Activated CD4-positive, alpha-beta T cell treated with anti-CD3 and anti-CD28 coated beads, Interleukin-2, amount 10 ng/mL, durations not matched to agents 7 days and 5 days (primary cell): ENCODE measurements around the gene DBR1. TPM values are rescaled to one million over a fixed set of nuclear protein-coding genes. Genes with fewer than 3 reads are reported as not detected.

ENCODE experiments used
- CTCF ChIA-PET: fragments of 350-600 bp; sonication (Branson Sonifier 250); formaldehyde crosslinking; loops from one replicate; lab custom pipeline; 2021; ENCODE audit warnings: antibody characterized with exemption; lab: Charles Lee
- POLR2A ChIA-PET: fragments of 350-600 bp; sonication (Branson Sonifier 250); formaldehyde crosslinking; loops from one replicate; lab custom pipeline; 2021; ENCODE audit warnings: antibody characterized with exemption; lab: Charles Lee
- DNase-seq: peaks from one replicate; pipeline ENCODE4 v3.0.0-alpha.2; 2020
- H3K27ac Mint-ChIP-seq: one replicate; pipeline ENCODE4 v1.8.0; 2021; ENCODE audit warnings: mild to moderate bottlenecking, moderate library complexity, mixed read lengths
- H3K27me3 Mint-ChIP-seq: one replicate; pipeline ENCODE4 v1.8.0; 2021; ENCODE audit warnings: mixed read lengths
- H3K36me3 Mint-ChIP-seq: one replicate; pipeline ENCODE4 v1.8.0; 2021; ENCODE audit warnings: low read depth, mixed read lengths
- H3K4me1 Mint-ChIP-seq: one replicate; pipeline ENCODE4 v1.8.0; 2021; ENCODE audit warnings: mixed read lengths
- H3K4me3 Mint-ChIP-seq: one replicate; pipeline ENCODE4 v1.8.0; 2021; ENCODE audit warnings: mild to moderate bottlenecking, moderate library complexity, mixed read lengths
- H3K9me3 Mint-ChIP-seq: one replicate; pipeline ENCODE4 v1.8.0; 2021; ENCODE audit warnings: mixed read lengths
- total RNA-seq, 2 experiments: library from RNA; stranded (reverse); gene quantifications; one replicate each; pipeline ENCODE4 v1.2.3, GENCODE V29; 2021

Gene DBR1
- total RNA-seq, 2 experiments from 2014 or later: 19.3 to 21.5 TPM

- no peak for DNase-seq
- Mint-ChIP-seq H3K4me1 (no peaks in the 10 kb centered on the region), H3K27me3 (peaks cover 16% of the 10 kb centered on the region), H3K36me3 (no peaks in the 10 kb centered on the region), H3K27ac (no peak overlapping the region), H3K4me3 (no peak overlapping the region), H3K9me3 (no peaks in the 10 kb centered on the region)
- ChIA-PET POLR2A (no interaction called here), CTCF (no interaction called here)
Measured at GRCh38 chr3:138135146-138135832, 39.4 kb downstream of the DBR1 start.

- peaks cover 16% of the 10 kb centered on the region for H3K27me3 Mint-ChIP-seq
- no peaks in the 10 kb centered on the region for H3K36me3 Mint-ChIP-seq
- no peaks in the 10 kb centered on the region for H3K9me3 Mint-ChIP-seq
- POLR2A ChIA-PET: no interaction called here
- H3K4me3 Mint-ChIP-seq: no peak within 1 kb of the TSS
- H3K4me1 Mint-ChIP-seq: no peaks in the 10 kb centered on the region
- DNase-seq: no peak
- no peak within 1 kb of the TSS for H3K27ac Mint-ChIP-seq
- CTCF ChIA-PET: interaction anchor here (1.7 kb wide), 1 partner anchor 14 kb away, joined by 3 read pairs; no protein-coding TSS in a partner anchor
Measured at GRCh38 chr3:138132239-138132638, 42.5 kb downstream of the DBR1 start, which contains the start of gene A4GNT. Gene A4GNT, minus strand, starts transcription at chr3:138132390. Its CDS starts 1,134 bp downstream, at chr3:138131256.

- ChIA-PET CTCF (interaction anchor here (1.0 kb wide), 1 partner anchor 14 kb away, joined by 4 read pairs; no protein-coding TSS in a partner anchor), POLR2A (no interaction called here)
- no peak for DNase-seq
- Mint-ChIP-seq H3K27me3 (peaks cover 15% of the 10 kb centered on the region), H3K4me1 (no peaks in the 10 kb centered on the region), H3K36me3 (no peaks in the 10 kb centered on the region), H3K9me3 (no peaks in the 10 kb centered on the region), H3K27ac (no peak overlapping the region), H3K4me3 (no peak overlapping the region)
Measured at GRCh38 chr3:138127636-138128365, 46.9 kb downstream of the DBR1 start.

DNA sequence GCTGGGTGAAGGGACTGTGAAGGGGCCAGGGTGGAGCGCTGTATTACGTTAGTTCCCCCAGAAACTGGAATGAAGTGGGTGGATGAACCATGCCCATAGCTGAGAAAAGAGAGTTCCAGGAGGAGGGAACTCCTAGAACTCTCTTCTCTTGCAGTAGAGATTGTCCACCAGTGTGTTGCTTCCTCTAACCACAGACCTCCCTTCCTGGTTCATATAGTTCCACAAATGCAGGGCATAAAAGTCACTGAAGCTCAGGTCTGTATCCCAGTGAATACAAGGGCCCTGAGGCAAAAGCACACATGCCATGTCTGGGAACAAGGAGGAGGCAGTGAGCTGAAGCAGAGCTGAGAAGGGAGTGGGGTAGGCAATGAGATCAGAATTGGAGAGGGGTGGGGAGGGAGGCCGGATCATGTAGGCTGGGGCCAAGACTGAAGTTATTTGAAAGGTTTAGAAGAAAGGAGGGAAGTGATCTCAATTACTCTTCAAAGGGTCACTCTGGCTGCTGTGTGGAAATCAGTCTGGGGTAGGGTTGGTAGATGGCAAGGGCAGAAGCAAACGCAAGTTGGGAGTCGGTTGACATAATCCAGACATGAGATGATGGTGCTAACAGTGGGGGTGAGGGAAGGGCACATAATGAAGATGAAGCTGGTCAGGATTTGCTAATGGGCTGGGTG, 49.0 kb downstream of the DBR1 start:
- Mint-ChIP-seq H3K4me1 (no peaks in the 10 kb centered on the region), H3K9me3 (no peaks in the 10 kb centered on the region), H3K4me3 (no peak overlapping the region), H3K27me3 (peaks cover 8% of the 10 kb centered on the region), H3K27ac (no peak overlapping the region), H3K36me3 (no peaks in the 10 kb centered on the region)
- CTCF ChIA-PET: no interaction called here
- DNase-seq: no peak
- POLR2A ChIA-PET: no interaction called here

GRCh38 chr3:138124706-138125355, 49.9 kb downstream of the DBR1 start:
- Mint-ChIP-seq H3K4me1 (no peaks in the 10 kb centered on the region), H3K27ac (no peak overlapping the region), H3K27me3 (peaks cover 8% of the 10 kb centered on the region), H3K9me3 (no peaks in the 10 kb centered on the region), H3K4me3 (no peak overlapping the region), H3K36me3 (no peaks in the 10 kb centered on the region)
- ChIA-PET CTCF (no interaction called here), POLR2A (no interaction called here)
- DNase-seq: no peak

DNA sequence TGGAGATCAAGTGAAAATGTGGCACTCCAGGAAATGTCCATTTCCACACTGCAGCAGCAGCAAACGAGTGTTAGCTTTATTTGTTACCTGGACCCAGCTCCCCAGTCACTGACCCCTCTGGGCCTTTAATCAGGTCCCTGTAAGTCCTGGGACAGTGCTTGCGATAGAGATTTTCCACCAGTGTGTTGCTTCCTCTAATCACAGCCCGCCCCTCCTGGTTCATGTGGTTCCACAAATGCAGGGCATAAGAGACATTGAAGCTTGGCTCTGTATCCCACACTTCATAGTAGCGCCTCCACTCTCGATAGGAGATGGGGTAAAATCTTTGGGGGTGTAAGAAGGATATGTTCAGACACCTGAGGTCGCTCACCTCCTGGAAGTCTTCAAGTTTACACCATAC, 50.5 kb downstream of the DBR1 start:
- Mint-ChIP-seq H3K4me1 (no peaks in the 10 kb centered on the region), H3K4me3 (no peak overlapping the region), H3K27me3 (peaks cover 8% of the 10 kb centered on the region), H3K27ac (no peak overlapping the region), H3K9me3 (no peaks in the 10 kb centered on the region), H3K36me3 (no peaks in the 10 kb centered on the region)
- CTCF ChIA-PET: no interaction called here
- POLR2A ChIA-PET: no interaction called here
- DNase-seq: no peak

GRCh38 chr3:138119423-138119766, 55.3 kb downstream of the DBR1 start:
- no peaks in the 10 kb centered on the region for H3K36me3 Mint-ChIP-seq
- no peaks in the 10 kb centered on the region for H3K9me3 Mint-ChIP-seq
- no peak overlapping the region for H3K27ac Mint-ChIP-seq
- CTCF ChIA-PET: interaction anchor here (0.6 to 2.9 kb wide), 5 partner anchors 39 to 1225 kb away, joined by 3 to 17 read pairs (median 4); no protein-coding TSS in a partner anchor
- POLR2A ChIA-PET: no interaction called here
- no peak overlapping the region for H3K4me3 Mint-ChIP-seq
- H3K27me3 Mint-ChIP-seq: peaks cover 29% of the 10 kb centered on the region
- no peak for DNase-seq
- H3K4me1 Mint-ChIP-seq: peaks cover 7% of the 10 kb centered on the region

DNA sequence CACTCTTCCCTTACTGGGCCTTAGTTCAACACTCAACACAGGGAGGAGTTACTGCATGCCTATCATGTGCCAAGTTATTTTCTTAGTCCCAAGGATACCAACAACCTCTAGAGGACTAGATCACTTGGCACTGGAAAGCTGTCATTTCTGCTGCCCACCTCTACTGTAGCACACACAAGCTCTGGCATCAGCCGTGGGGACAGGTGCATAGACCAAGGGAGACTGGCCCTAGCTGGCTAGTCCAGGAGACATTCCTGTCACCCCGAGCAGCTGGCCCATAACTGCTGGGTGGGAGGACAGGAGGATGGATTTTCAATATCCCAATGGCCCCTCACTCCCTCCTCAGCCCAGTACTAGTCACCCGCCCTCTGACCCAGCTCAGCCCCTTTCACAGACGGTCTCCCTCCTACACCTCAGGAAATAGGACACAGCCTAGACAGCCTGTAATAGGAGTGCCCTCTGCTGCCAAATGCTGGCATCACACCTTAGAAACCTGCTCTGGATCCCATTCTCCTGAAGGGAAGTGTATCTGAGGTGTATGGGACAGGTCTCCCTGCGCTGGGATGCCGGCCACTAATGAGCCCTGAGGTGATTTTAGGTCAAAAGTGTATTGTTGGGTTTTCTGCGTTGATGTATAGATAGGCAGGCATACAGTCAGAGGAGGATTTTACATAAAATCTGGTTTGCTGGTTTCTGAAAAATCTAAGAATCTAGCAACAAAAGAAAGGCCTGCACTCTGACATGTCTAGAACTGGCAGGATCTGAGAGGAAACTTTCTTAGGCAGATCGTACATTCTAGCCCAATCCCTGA, 55.9 kb downstream of the DBR1 start:
- Mint-ChIP-seq H3K36me3 (no peaks in the 10 kb centered on the region), H3K9me3 (no peaks in the 10 kb centered on the region), H3K27ac (no peak overlapping the region), H3K4me1 (peaks cover 7% of the 10 kb centered on the region), H3K4me3 (no peak overlapping the region), H3K27me3 (peaks cover 34% of the 10 kb centered on the region)
- peak; percentile 68 for DNase-seq
- CTCF ChIA-PET: interaction anchor here (0.6 to 2.9 kb wide), 13 partner anchors 11 to 1225 kb away, joined by 3 to 17 read pairs (median 4); partner anchors contain the start of gene A4GNT
- POLR2A ChIA-PET: no interaction called here

GRCh38 chr3:138114988-138115971, 59.4 kb downstream of the DBR1 start, which contains the start of gene DZIP1L:
Gene DZIP1L, minus strand, starts transcription at chr3:138115608. Its CDS starts 11,637 bp downstream, at chr3:138103971.
- DNase-seq: peak; percentile 17
- ChIA-PET CTCF (interaction anchor here (1.1 to 1.7 kb wide), 3 partner anchors 44 to 49 kb away, joined by 4 to 9 read pairs (median 5); no protein-coding TSS in a partner anchor), POLR2A (interaction anchor here (0.6 kb wide), 1 partner anchor 691 kb away, joined by 4 read pairs; no protein-coding TSS in a partner anchor)
- Mint-ChIP-seq H3K27me3 (peaks cover 39% of the 10 kb centered on the region), H3K4me3 (peak within 1 kb of the TSS; percentile 73), H3K4me1 (peaks cover 7% of the 10 kb centered on the region), H3K27ac (no peak within 1 kb of the TSS), H3K9me3 (no peaks in the 10 kb centered on the region), H3K36me3 (no peaks in the 10 kb centered on the region)

DNA sequence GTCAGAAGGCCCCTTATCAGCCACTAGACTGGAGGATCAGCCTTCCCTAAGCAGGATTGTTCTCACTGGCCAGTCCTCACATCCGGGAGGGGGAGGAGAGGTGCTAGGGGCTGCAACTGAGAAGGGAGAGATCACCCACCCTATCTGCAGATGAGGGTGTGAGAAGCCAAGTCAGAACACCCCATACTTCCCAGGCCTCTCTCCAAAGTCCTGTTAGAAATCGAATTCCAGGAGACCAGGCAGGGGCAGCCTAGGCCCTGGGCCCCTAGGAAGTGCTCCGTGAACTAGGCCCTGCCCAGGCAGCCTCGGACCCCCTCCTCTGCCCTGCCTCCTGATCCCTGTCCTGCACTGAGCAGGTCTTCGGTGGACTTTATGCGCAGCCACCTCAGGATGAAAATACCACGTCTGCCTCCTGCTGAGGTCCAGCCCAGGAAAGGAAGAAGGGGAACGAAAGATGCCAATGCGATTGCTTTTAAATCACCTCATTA, 60.2 kb downstream of the DBR1 start:
- peaks cover 7% of the 10 kb centered on the region for H3K4me1 Mint-ChIP-seq
- no peaks in the 10 kb centered on the region for H3K36me3 Mint-ChIP-seq
- H3K27me3 Mint-ChIP-seq: peaks cover 38% of the 10 kb centered on the region
- H3K9me3 Mint-ChIP-seq: no peaks in the 10 kb centered on the region
- ChIA-PET POLR2A (no interaction called here), CTCF (no interaction called here)
- peak overlapping the region; percentile 73 for H3K4me3 Mint-ChIP-seq
- no peak overlapping the region for H3K27ac Mint-ChIP-seq
- DNase-seq: no peak

DNA sequence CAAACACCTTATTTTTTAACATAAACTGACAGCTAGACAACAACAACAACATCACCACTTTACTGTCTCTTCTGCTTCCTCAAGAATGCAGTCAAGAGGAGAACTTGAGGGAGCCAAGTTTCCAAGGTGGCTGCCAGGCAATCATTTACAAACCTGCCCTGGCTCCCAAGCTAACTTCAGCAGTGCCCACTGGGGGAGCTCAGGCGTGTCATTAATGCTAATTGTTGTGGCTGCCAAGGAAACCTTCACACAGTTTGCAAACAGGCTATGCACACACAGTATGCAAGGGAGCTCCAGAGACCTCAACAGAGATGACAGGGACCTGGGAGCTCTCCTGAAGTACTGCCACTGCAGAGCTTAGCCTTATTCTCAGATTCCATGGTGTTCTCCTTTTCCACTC, 61.4 kb downstream of the DBR1 start:
- DNase-seq: no peak
- CTCF ChIA-PET: interaction anchor here (1.0 to 1.1 kb wide), 2 partner anchors 14 to 25 kb away, joined by 4 to 5 read pairs; no protein-coding TSS in a partner anchor
- POLR2A ChIA-PET: no interaction called here
- H3K4me1 Mint-ChIP-seq: peaks cover 7% of the 10 kb centered on the region
- no peaks in the 10 kb centered on the region for H3K9me3 Mint-ChIP-seq
- no peak overlapping the region for H3K4me3 Mint-ChIP-seq
- peaks cover 38% of the 10 kb centered on the region for H3K27me3 Mint-ChIP-seq
- no peak overlapping the region for H3K27ac Mint-ChIP-seq
- no peaks in the 10 kb centered on the region for H3K36me3 Mint-ChIP-seq
